ENCODE data around the gene TBL2.
"Not testable (repeated sequence)": the region's sequence is repeated elsewhere in the genome, so short reads cannot be mapped to it uniquely, and the experiment has no call there.

TBL2 gene

GRCh38 chr7:73526896-73527821 is 51.2 kb downstream of the TBL2 start:
- no peak for DNase-seq

DNA sequence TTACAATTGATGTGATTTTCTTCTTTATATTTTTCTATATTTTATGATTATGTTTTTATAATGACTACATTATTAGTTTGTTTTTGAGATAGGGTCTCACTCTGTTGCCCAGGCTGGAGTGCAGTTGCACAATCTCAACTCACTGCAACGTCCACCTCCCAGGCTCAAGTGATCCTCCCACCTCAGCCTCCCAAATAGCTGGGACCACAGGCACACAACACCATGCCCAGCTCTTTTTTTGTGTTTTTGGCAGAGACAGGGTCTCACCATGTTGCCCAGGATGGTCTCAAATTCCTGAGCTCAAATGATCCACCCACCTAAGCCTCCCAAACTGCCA is 52.3 kb downstream of the TBL2 start:
- not testable (repeated sequence) for DNase-seq

DNA sequence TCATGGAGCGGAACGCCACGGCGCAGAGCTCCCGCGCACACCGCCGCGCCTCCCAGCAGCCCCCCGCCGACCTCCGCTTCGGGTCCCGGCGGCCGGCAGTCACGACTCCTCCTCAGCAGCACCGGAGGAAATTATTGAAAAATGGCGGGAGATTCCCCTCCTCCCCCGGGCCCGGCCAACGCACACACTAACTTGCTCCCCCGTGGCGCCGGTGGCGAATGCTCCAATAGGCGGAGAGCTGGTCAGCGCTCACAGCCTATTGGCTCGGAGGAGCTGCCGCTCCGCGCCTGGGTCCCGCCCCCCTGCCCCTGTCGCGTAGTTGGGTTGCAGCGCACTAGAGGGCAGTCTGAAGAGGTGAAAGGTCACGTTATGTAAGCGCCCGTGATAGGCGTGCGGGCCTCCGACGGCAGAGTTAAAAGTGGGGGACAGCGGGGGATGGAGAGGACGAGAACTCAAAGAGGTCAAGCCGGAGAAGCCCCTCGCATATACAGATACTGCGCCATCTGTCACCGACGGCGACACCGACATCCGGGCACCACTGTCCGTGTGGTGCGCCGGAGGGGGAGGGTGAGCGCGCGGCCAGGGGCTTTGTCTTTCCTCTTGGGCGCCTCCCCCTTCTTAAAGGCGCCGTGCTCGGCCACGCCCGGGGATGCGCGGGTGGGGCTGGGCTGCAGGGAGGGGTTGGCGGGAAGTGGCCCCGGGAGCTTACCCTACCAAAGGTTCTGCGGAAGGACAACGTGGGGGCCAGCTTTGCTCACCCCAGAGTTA is 56.1 kb downstream of the TBL2 start, which contains the start of gene BAZ1B:
BAZ1B (minus strand) TSS at position 189 of the 768 bp plus-strand sequence. CDS start 360 bp downstream, outside the sequence.
- peak; percentile 98 for DNase-seq

DNA sequence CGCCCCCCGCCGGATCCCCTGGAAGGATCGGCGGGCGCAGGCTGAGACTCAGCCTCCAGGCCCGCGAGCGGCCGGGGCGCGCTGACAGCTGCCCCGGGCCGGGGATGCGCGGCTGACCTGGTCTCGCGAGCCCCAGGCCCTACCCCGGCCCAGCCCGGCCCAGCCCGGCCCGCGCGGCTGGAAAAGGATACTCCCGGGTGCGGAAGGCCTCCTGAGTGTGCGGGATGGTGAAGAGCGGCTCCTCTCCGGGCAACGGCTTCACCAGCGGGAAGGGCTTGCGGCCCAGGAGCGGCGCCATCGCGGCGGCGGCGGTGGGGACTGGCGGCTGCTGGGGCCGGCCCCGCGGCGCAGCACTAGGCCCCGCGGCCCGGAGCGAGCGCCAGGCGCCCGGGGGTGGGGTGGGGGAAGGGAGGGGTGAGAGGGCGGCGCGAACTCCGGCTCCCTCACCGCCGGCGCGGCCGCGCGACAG is 56.7 kb downstream of the TBL2 start:
- peak; percentile 48 for DNase-seq

DNA sequence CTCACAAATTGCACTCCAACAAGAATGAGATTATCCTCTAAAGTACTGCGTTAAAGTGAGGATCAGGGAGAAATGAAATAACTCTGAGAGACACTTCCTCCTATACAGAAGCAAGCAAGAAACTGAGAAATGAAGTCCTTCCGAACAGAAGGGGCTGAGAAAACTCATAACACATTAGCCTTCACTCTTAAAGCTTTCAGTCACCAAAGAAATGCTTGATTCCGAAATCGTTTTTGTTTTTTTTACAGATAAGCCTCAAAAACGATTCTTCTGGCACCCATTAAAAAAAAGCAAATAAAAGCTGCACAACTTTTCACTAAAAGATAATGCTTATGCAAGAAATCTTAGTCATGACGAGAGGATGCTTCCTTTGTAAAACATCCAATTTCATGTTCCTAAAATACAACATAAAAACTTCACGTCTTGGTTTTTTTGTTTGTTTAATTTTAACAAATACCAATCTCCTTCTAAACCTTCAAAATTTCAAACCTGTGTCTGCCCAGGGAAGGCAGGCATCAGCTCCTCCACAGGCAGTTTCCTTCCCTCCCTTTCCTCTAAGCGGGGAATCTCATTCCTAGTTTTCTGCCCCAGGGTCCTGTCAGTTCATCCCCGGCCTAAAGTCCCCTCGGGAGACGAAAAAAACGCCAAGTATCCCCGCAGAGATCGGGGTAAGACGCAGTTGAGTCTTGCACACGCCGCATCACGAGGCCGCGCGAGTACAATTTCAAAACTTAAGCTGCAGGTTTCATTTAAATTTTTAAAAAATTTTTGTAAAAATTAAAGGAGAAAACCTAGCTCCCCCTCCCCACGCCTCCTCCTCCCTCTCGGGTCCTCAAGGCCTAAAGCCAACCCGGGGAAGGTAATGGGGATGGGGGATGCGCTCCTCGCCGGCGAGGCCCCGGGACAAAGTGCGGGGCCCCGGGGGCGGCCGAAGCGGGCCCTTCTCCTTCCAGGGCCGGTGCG is 57.4 kb downstream of the TBL2 start:
- no peak for DNase-seq

GRCh38 chr7:73519867-73520672 is 58.3 kb downstream of the TBL2 start:
- DNase-seq, result no peak

- DNase-seq, result no peak
Measured at GRCh38 chr7:73518470-73518869, 59.9 kb downstream of the TBL2 start.

Data from NCI-H1048 (cell line).